GM23338 (cell line): Measurements from ENCODE around the gene BCL11B. TPM values are rescaled to one million over a fixed set of nuclear protein-coding genes. Genes with fewer than 3 reads are reported as not detected.

Experiments used
- ATAC-seq: fragments of 200-7000 bp; cut with Tn5 transposase; 3 replicates; pipeline ENCODE4 v1.9.1; 2020
- DNase-seq: peaks from one replicate; pipeline ENCODE4 v3.0.0-alpha.2; 2015; ENCODE audit warnings: low spot score
- H2AFZ ChIP-seq: fragments of 200-600 bp; sonication (generic); 2 replicates; pipeline ENCODE4 v1.8.0; 2016; ENCODE audit warnings: antibody characterized with exemption, mild to moderate bottlenecking, moderate library complexity
- H3F3A ChIP-seq: fragments of 200-600 bp; sonication (generic); replicated peaks from 2 replicates; pipeline ENCODE4 v1.8.0; 2017; ENCODE audit warnings: antibody characterized with exemption, mixed run types, low read depth
- H3K27ac ChIP-seq: fragments of 200-600 bp; sonication (generic); 2 replicates; pipeline ENCODE4 v1.6.1; 2016; ENCODE audit warnings: low read depth
- H3K27me3 ChIP-seq: fragments of 200-600 bp; sonication (generic); 2 replicates; pipeline ENCODE4 v1.8.0; 2016; ENCODE audit warnings: mild to moderate bottlenecking, mixed run types, moderate library complexity; ENCODE audit not compliant: insufficient read depth
- H3K36me3 ChIP-seq: fragments of 200-600 bp; sonication (generic); 2 replicates; pipeline ENCODE4 v1.8.0; 2016; ENCODE audit warnings: mild to moderate bottlenecking; ENCODE audit not compliant: insufficient read depth
- H3K4me1 ChIP-seq: fragments of 200-600 bp; sonication (generic); 2 replicates; pipeline ENCODE4 v1.8.0; 2016; ENCODE audit warnings: mild to moderate bottlenecking, moderate library complexity; ENCODE audit not compliant: insufficient read depth
- H3K4me2 ChIP-seq: fragments of 200-600 bp; sonication (generic); 2 replicates; pipeline ENCODE4 v1.7.1; 2017; ENCODE audit warnings: mixed run types
- H3K4me3 ChIP-seq: fragments of 200-600 bp; sonication (generic); 2 replicates; pipeline ENCODE4 v1.6.1; 2016; ENCODE audit warnings: mixed run types
- H3K79me2 ChIP-seq: fragments of 200-600 bp; sonication (generic); replicated peaks from 2 replicates; pipeline ENCODE4 v1.8.0; 2017; ENCODE audit warnings: mild to moderate bottlenecking; ENCODE audit not compliant: insufficient read depth
- H3K9me2 ChIP-seq: fragments of 200-600 bp; sonication (generic); 2 replicates; pipeline ENCODE4 v1.8.0; 2017; ENCODE audit not compliant: insufficient read depth
- H4K20me1 ChIP-seq: fragments of 200-600 bp; sonication (generic); replicated peaks from 2 replicates; pipeline ENCODE4 v1.8.0; 2017; ENCODE audit warnings: mild to moderate bottlenecking; ENCODE audit not compliant: insufficient read depth
- H3K27ac Mint-ChIP-seq: 2 replicates; pipeline ENCODE4 v1.8.0; 2020; ENCODE audit warnings: inconsistent platforms, mild to moderate bottlenecking, moderate library complexity, mixed read lengths
- H3K27me3 Mint-ChIP-seq: 3 replicates; pipeline ENCODE4 v1.8.0; 2022; ENCODE audit warnings: low read depth, mild to moderate bottlenecking, moderate library complexity, mixed read lengths, inconsistent platforms; ENCODE audit not compliant: insufficient read depth, poor library complexity
- H3K36me3 Mint-ChIP-seq: 3 replicates; pipeline ENCODE4 v1.8.0; 2021; ENCODE audit warnings: low read depth, mild to moderate bottlenecking, inconsistent platforms, moderate library complexity, mixed read lengths
- H3K4me1 Mint-ChIP-seq: 3 replicates; pipeline ENCODE4 v1.8.0; 2020; ENCODE audit warnings: mild to moderate bottlenecking, inconsistent platforms, mixed read lengths
- H3K4me3 Mint-ChIP-seq: 3 replicates; pipeline ENCODE4 v1.8.0; 2021; ENCODE audit warnings: moderate library complexity, mild to moderate bottlenecking, inconsistent platforms, mixed read lengths
- H3K9me3 Mint-ChIP-seq: 3 replicates; pipeline ENCODE4 v1.8.0; 2020; ENCODE audit warnings: moderate library complexity, mild to moderate bottlenecking, inconsistent platforms, mixed read lengths
- CREB1 ChIP-seq: fragments of 250-450 bp; sonication (Bioruptor Pico); IDR thresholded peaks from 2 replicates; pipeline ENCODE4 v1.5.0; 2020; ENCODE audit warnings: low read depth, mild to moderate bottlenecking, moderate library complexity
- CTCF ChIP-seq, 2 experiments: fragments of 200-600 bp in 1 of 2; sonication (generic) in 1 of 2; conservative IDR thresholded peaks; 2 replicates each; pipeline versions ENCODE4 v1.5.1 to v1.6.1; 2016 to 2017; ENCODE audit warnings: antibody characterized with exemption in 2 of 2, low read depth in 2 of 2, mild to moderate bottlenecking in 2 of 2, moderate library complexity in 1 of 2
- ETS1 ChIP-seq: IDR thresholded peaks from 2 replicates; pipeline ENCODE4 v1.6.1; 2016; ENCODE audit warnings: antibody characterized with exemption
- EZH2 ChIP-seq: fragments of 200-600 bp; sonication (generic); IDR thresholded peaks from one replicate; pipeline ENCODE4 v1.8.0; 2017; ENCODE audit warnings: antibody characterized with exemption, mild to moderate bottlenecking, low read depth; ENCODE audit not compliant: unreplicated experiment
- EZH2phosphoT487 ChIP-seq: fragments of 200-600 bp; sonication (generic); IDR thresholded peaks from one replicate; pipeline ENCODE4 v1.8.1; 2018; ENCODE audit warnings: antibody characterized with exemption; ENCODE audit not compliant: unreplicated experiment
- JUNB ChIP-seq: IDR thresholded peaks from one replicate; pipeline ENCODE4 v1.6.1; 2016; ENCODE audit warnings: antibody characterized with exemption; ENCODE audit not compliant: unreplicated experiment
- NANOG ChIP-seq: IDR thresholded peaks from 2 replicates; pipeline ENCODE4 v1.6.1; 2016; ENCODE audit warnings: antibody characterized with exemption, borderline replicate concordance
- POLR2AphosphoS5 ChIP-seq: IDR thresholded peaks from 2 replicates; pipeline ENCODE4 v1.6.1; 2016; ENCODE audit warnings: antibody characterized with exemption, low read depth
- STAT1 ChIP-seq: IDR thresholded peaks from one replicate; pipeline ENCODE4 v1.6.1; 2016; ENCODE audit warnings: antibody characterized with exemption; ENCODE audit not compliant: unreplicated experiment
- ZNF331 ChIP-seq: fragments of 250-450 bp; sonication (Bioruptor Pico); IDR thresholded peaks from 2 replicates; pipeline ENCODE4 v1.5.0; 2020; ENCODE audit warnings: low read depth, mild to moderate bottlenecking, moderate library complexity
- polyA plus RNA-seq: library from polyadenylated mRNA; unstranded; fragments of >200 nt; fragmentation: Nextera tagmentation; extraction: Ambion mirVana; gene quantifications from 2 replicates; pipeline ENCODE4 v1.2.1, GENCODE V29; 2016
- total RNA-seq: library from RNA; depleted of rRNA; stranded (reverse); fragments of >200 nt; shearing (Covaris generic); gene quantifications from 2 replicates; pipeline ENCODE4 v1.2.3, GENCODE V29; 2014
- TF ChIP-seq, protein P1 (sequence below): IDR thresholded peaks from one replicate; pipeline ENCODE4 v1.6.1; 2018; ENCODE audit warnings: antibody characterized with exemption; ENCODE audit not compliant: unreplicated experiment

The BCL11B gene
- total and polyA plus RNA-seq, 2 experiments from 2014 or later: 2.4 to 6.7 TPM

GRCh38 chr14:99244367-99244901, 27.6 kb downstream of the BCL11B start:
- Mint-ChIP-seq H3K36me3 (peaks cover under 1% of the 10 kb centered on the region; the same call in 1 of the 3 replicates), H3K4me3 (peak overlapping the region; percentile 81), H3K27ac (peak overlapping the region; percentile 96), H3K27me3 (peaks cover 19% of the 10 kb centered on the region), H3K9me3 (no peaks in the 10 kb centered on the region; the same call in 2 of the 3 replicates), H3K4me1 (peaks cover 83% of the 10 kb centered on the region)
- Histone ChIP-seq H3K4me1 (peaks cover 74% of the 10 kb centered on the region), H3K79me2 (peaks cover 75% of the 10 kb centered on the region), H3K27ac (peak overlapping the region; percentile 97), H3K36me3 (no peaks in the 10 kb centered on the region), H3F3A (peaks cover 13% of the 10 kb centered on the region), H4K20me1 (no peaks in the 10 kb centered on the region; the same call in none of the 2 replicates), H3K4me2 (peak overlapping the region; percentile 81), H3K4me3 (peak overlapping the region; percentile 77; the same call in 1 of the 2 replicates), H3K27me3 (no peaks in the 10 kb centered on the region), H3K9me2 (no peaks in the 10 kb centered on the region), H2AFZ (no peak overlapping the region)
- ATAC-seq (no peak), DNase-seq (no peak)
- TF ChIP-seq CTCF (conservative IDR thresholded peaks at IDR 0.05; ENCODE audit: low read depth in 2 of 2): no peak
- no peak for TF ChIP-seq POLR2AphosphoS5
- TF ChIP-seq NANOG: no peak
- TF ChIP-seq, protein P1, sequence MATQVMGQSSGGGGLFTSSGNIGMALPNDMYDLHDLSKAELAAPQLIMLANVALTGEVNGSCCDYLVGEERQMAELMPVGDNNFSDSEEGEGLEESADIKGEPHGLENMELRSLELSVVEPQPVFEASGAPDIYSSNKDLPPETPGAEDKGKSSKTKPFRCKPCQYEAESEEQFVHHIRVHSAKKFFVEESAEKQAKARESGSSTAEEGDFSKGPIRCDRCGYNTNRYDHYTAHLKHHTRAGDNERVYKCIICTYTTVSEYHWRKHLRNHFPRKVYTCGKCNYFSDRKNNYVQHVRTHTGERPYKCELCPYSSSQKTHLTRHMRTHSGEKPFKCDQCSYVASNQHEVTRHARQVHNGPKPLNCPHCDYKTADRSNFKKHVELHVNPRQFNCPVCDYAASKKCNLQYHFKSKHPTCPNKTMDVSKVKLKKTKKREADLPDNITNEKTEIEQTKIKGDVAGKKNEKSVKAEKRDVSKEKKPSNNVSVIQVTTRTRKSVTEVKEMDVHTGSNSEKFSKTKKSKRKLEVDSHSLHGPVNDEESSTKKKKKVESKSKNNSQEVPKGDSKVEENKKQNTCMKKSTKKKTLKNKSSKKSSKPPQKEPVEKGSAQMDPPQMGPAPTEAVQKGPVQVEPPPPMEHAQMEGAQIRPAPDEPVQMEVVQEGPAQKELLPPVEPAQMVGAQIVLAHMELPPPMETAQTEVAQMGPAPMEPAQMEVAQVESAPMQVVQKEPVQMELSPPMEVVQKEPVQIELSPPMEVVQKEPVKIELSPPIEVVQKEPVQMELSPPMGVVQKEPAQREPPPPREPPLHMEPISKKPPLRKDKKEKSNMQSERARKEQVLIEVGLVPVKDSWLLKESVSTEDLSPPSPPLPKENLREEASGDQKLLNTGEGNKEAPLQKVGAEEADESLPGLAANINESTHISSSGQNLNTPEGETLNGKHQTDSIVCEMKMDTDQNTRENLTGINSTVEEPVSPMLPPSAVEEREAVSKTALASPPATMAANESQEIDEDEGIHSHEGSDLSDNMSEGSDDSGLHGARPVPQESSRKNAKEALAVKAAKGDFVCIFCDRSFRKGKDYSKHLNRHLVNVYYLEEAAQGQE: no peak
- TF ChIP-seq STAT1: no peak
- no peak for TF ChIP-seq EZH2
- no peak for TF ChIP-seq JUNB
- TF ChIP-seq ZNF331: no peak
- TF ChIP-seq ETS1: no peak
- no peak for TF ChIP-seq EZH2phosphoT487
- TF ChIP-seq CREB1: no peak
